Astrocyte (in vitro differentiated cells and primary cell): ENCODE measurements around the gene PTPRN.

ENCODE experiments used
- EZH2 ChIP-seq: IDR thresholded peaks from 2 replicates; pipeline ENCODE4 v1.6.1; 2012; ENCODE audit warnings: mild to moderate bottlenecking, low read length, inconsistent platforms; ENCODE audit not compliant: insufficient read depth
- TF ChIP-seq, protein P1 (sequence below): IDR thresholded peaks from 2 replicates; pipeline ENCODE4 v1.5.1; 2011; ENCODE audit warnings: low read depth, mild to moderate bottlenecking, inconsistent platforms, low read length, moderate library complexity; ENCODE audit not compliant: insufficient read depth

DNA sequence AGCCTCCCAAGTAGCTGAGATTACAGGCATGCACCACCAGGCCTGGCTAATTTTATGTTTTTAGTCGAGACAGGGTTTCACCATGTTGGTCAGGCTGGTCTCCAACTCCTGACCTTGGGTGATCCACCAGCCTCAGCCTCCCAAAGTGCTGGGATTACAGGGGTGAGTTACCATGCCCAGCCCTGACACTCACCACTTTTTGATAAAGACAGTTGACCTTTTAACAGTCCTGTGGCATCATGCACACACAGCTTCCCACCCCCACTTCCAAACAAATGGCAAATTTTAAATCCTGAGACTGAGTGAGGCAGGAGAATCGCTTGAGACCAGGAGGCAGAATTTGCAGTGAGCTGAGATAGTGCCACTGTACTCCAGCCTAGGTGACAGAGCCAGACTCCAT is 36.2 kb downstream of the PTPRN start:
- TF ChIP-seq, protein P1, sequence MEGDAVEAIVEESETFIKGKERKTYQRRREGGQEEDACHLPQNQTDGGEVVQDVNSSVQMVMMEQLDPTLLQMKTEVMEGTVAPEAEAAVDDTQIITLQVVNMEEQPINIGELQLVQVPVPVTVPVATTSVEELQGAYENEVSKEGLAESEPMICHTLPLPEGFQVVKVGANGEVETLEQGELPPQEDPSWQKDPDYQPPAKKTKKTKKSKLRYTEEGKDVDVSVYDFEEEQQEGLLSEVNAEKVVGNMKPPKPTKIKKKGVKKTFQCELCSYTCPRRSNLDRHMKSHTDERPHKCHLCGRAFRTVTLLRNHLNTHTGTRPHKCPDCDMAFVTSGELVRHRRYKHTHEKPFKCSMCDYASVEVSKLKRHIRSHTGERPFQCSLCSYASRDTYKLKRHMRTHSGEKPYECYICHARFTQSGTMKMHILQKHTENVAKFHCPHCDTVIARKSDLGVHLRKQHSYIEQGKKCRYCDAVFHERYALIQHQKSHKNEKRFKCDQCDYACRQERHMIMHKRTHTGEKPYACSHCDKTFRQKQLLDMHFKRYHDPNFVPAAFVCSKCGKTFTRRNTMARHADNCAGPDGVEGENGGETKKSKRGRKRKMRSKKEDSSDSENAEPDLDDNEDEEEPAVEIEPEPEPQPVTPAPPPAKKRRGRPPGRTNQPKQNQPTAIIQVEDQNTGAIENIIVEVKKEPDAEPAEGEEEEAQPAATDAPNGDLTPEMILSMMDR, result no peak
- TF ChIP-seq EZH2, result no peak
